IMR-90 (cell line): ENCODE results near the gene WDR6. TPM values are rescaled to one million over a fixed set of nuclear protein-coding genes. Genes with fewer than 3 reads are reported as not detected.

Experiments
- ATAC-seq: fragments of 200-7000 bp; cut with Tn5 transposase; 2 replicates; pipeline ENCODE4 v1.9.1; 2020; ENCODE audit warnings: low read depth, mild to moderate bottlenecking, moderate library complexity
- BruUV-seq: library from RNA; stranded (reverse); fragments of 400-500 nt; replicated peaks from 2 replicates; lab custom pipeline; 2021; lab: Mats Ljungman, UMichigan
- CTCF ChIA-PET: fragments of 300-600 bp; formaldehyde crosslinking; extraction: SDS; loops from one replicate; lab custom pipeline; 2021; ENCODE audit warnings: antibody characterized with exemption; lab: Yijun Ruan, JAX
- POLR2A ChIA-PET: fragments of 300-600 bp; sonication (Branson Sonifier 250); formaldehyde crosslinking; loops from one replicate; lab custom pipeline; 2022; ENCODE audit warnings: antibody characterized with exemption; ENCODE audit not compliant: unreplicated experiment; lab: Charles Lee
- DNase-seq: peaks from one replicate; pipeline ENCODE4 v3.0.0; 2013
- H2AFZ ChIP-seq: replicated peaks from 2 replicates; pipeline ENCODE3; 2013; ENCODE audit warnings: low read length, mild to moderate bottlenecking; ENCODE audit not compliant: poor library complexity
- H2AK5ac ChIP-seq: 2 replicates; pipeline ENCODE4 v1.6.1; 2013; ENCODE audit warnings: low read depth, low read length, inconsistent platforms
- H2AK9ac ChIP-seq: replicated peaks from 2 replicates; pipeline ENCODE3; 2013; ENCODE audit warnings: mild to moderate bottlenecking, low read depth, low read length, moderate library complexity; ENCODE audit not compliant: poor library complexity
- H2BK120ac ChIP-seq: 2 replicates; pipeline ENCODE4 v1.6.1; 2013; ENCODE audit warnings: low read depth, low read length, inconsistent platforms
- H2BK15ac ChIP-seq: 3 replicates; pipeline ENCODE4 v1.6.1; 2013; ENCODE audit warnings: low read depth, low read length, inconsistent platforms
- H2BK20ac ChIP-seq: 2 replicates; pipeline ENCODE4 v1.6.1; 2013; ENCODE audit warnings: low read depth, mild to moderate bottlenecking, inconsistent platforms, low read length, moderate library complexity
- H2BK5ac ChIP-seq: 2 replicates; pipeline ENCODE4 v1.6.1; 2013; ENCODE audit warnings: mild to moderate bottlenecking, low read depth, low read length, inconsistent platforms; ENCODE audit not compliant: poor library complexity, severe bottlenecking
- H3K14ac ChIP-seq: replicated peaks from 2 replicates; pipeline ENCODE4 v1.6.1; 2013; ENCODE audit warnings: low read depth, low read length, inconsistent platforms
- H3K18ac ChIP-seq: 2 replicates; pipeline ENCODE4 v1.6.1; 2013; ENCODE audit warnings: low read depth, low read length, control low read depth
- H3K23ac ChIP-seq: 2 replicates; pipeline ENCODE4 v1.6.1; 2013; ENCODE audit warnings: low read depth, low read length, inconsistent platforms
- H3K27ac ChIP-seq: 2 replicates; pipeline ENCODE4 v1.5.1; 2013; ENCODE audit warnings: mild to moderate bottlenecking, control low read depth, low read length; ENCODE audit not compliant: insufficient read depth
- H3K27me3 ChIP-seq: 2 replicates; pipeline ENCODE4 v1.6.1; 2013; ENCODE audit warnings: low read length; ENCODE audit not compliant: control insufficient read depth, insufficient read depth
- H3K36me3 ChIP-seq: 2 replicates; pipeline ENCODE4 v1.6.1; 2013; ENCODE audit warnings: low read length, mixed read lengths; ENCODE audit not compliant: control insufficient read depth, insufficient read depth
- H3K4ac ChIP-seq: 2 replicates; pipeline ENCODE4 v1.6.1; 2013; ENCODE audit warnings: low read depth, low read length, inconsistent platforms
- H3K4me1 ChIP-seq: 2 replicates; pipeline ENCODE4 v1.6.1; 2013; ENCODE audit warnings: low read length, mixed read lengths; ENCODE audit not compliant: control insufficient read depth, insufficient read depth
- H3K4me2 ChIP-seq: 2 replicates; pipeline ENCODE4 v1.6.1; 2013; ENCODE audit warnings: low read depth, mild to moderate bottlenecking, control low read depth, low read length, moderate library complexity
- H3K4me3 ChIP-seq: 2 replicates; pipeline ENCODE4 v1.5.1; 2013; ENCODE audit warnings: low read depth, mild to moderate bottlenecking, control low read depth, low read length, moderate library complexity; ENCODE audit not compliant: insufficient read depth
- H3K56ac ChIP-seq: 2 replicates; pipeline ENCODE4 v1.6.1; 2013; ENCODE audit warnings: low read length, inconsistent platforms; ENCODE audit not compliant: insufficient read depth; ENCODE audit errors: extremely low read depth
- H3K79me1 ChIP-seq, 2 experiments: 2 replicates each; pipeline ENCODE4 v1.6.1; 2013; ENCODE audit warnings: low read length in 2 of 2, inconsistent platforms in 1 of 2, low read depth in 1 of 2
- H3K9ac ChIP-seq: 2 replicates; pipeline ENCODE4 v1.6.1; 2013; ENCODE audit warnings: low read depth, low read length, control low read depth
- H3K9me1 ChIP-seq: 2 replicates; pipeline ENCODE4 v1.6.1; 2013; ENCODE audit warnings: low read length, inconsistent platforms; ENCODE audit not compliant: insufficient read depth
- H3K9me3 ChIP-seq: 2 replicates; pipeline ENCODE4 v1.6.1; 2013; ENCODE audit warnings: low read length; ENCODE audit not compliant: control insufficient read depth, insufficient read depth
- H4K20me1 ChIP-seq: 2 replicates; pipeline ENCODE4 v1.6.1; 2013; ENCODE audit warnings: low read length, inconsistent platforms; ENCODE audit not compliant: insufficient read depth
- H4K5ac ChIP-seq: 2 replicates; pipeline ENCODE4 v1.6.1; 2013; ENCODE audit warnings: mild to moderate bottlenecking, low read depth, low read length, control low read depth
- H4K8ac ChIP-seq, 2 experiments: 2 replicates each; pipeline ENCODE4 v1.6.1; 2013; ENCODE audit warnings: low read depth in 2 of 2, low read length in 2 of 2, control low read depth in 1 of 2, inconsistent platforms in 1 of 2
- H4K91ac ChIP-seq: 2 replicates; pipeline ENCODE4 v1.6.1; 2013; ENCODE audit warnings: low read depth, low read length, inconsistent platforms; ENCODE audit not compliant: insufficient read depth
- BHLHE40 ChIP-seq: fragments of 150-350 bp; IDR thresholded peaks from 2 replicates; pipeline ENCODE4 v1.6.1; 2016; ENCODE audit warnings: mild to moderate bottlenecking, low read depth, low read length
- CEBPB ChIP-seq: IDR thresholded peaks from 2 replicates; pipeline ENCODE4 v1.6.1; 2012; ENCODE audit warnings: low read depth, low read length, improper control_type of control experiment
- CHD1 ChIP-seq: IDR thresholded peaks from 2 replicates; pipeline ENCODE4 v1.6.1; 2012; ENCODE audit warnings: low read depth, low read length, improper control_type of control experiment
- CTCF ChIP-seq: conservative IDR thresholded peaks from 2 replicates; pipeline ENCODE4 v1.5.1; 2012; ENCODE audit warnings: mild to moderate bottlenecking, low read depth, low read length, improper control_type of control experiment
- ELK1 ChIP-seq: fragments of 150-350 bp; IDR thresholded peaks from 2 replicates; pipeline ENCODE4 v1.6.1; 2016; ENCODE audit warnings: low read depth, mild to moderate bottlenecking, low read length, moderate library complexity, borderline replicate concordance
- FOS ChIP-seq: fragments of 150-350 bp; IDR thresholded peaks from 2 replicates; pipeline ENCODE4 v1.6.1; 2016; ENCODE audit warnings: low read depth, low read length
- MAFK ChIP-seq: IDR thresholded peaks from 2 replicates; pipeline ENCODE4 v1.6.1; 2012; ENCODE audit warnings: low read depth, low read length, improper control_type of control experiment
- MAZ ChIP-seq: IDR thresholded peaks from 2 replicates; pipeline ENCODE4 v1.6.1; 2012; ENCODE audit warnings: low read depth, mild to moderate bottlenecking, low read length, improper control_type of control experiment, moderate library complexity, borderline replicate concordance
- MXI1 ChIP-seq: IDR thresholded peaks from 2 replicates; pipeline ENCODE4 v1.6.1; 2012; ENCODE audit warnings: low read depth, mild to moderate bottlenecking, low read length, moderate library complexity, borderline replicate concordance
- NFE2L2 ChIP-seq: fragments of 150-350 bp; IDR thresholded peaks from 2 replicates; pipeline ENCODE4 v1.6.1; 2016; ENCODE audit warnings: low read depth, mild to moderate bottlenecking, low read length
- POLR2A ChIP-seq: IDR thresholded peaks from 2 replicates; pipeline ENCODE4 v1.6.1; 2012; ENCODE audit warnings: mild to moderate bottlenecking, low read depth, low read length
- RAD21 ChIP-seq: IDR thresholded peaks from 2 replicates; pipeline ENCODE4 v1.6.1; 2012; ENCODE audit warnings: low read length, improper control_type of control experiment
- RCOR1 ChIP-seq: IDR thresholded peaks from 2 replicates; pipeline ENCODE4 v1.6.1; 2012; ENCODE audit warnings: mild to moderate bottlenecking, low read length, improper control_type of control experiment; ENCODE audit not compliant: insufficient replicate concordance
- RFX5 ChIP-seq: IDR thresholded peaks from 2 replicates; pipeline ENCODE4 v1.8.0; 2012; ENCODE audit warnings: low read depth, mild to moderate bottlenecking, low read length, moderate library complexity
- SMC3 ChIP-seq: fragments of 150-350 bp; IDR thresholded peaks from 2 replicates; pipeline ENCODE4 v1.6.1; 2016; ENCODE audit warnings: low read depth, mild to moderate bottlenecking, antibody characterized with exemption, low read length, moderate library complexity
- USF2 ChIP-seq: fragments of 150-350 bp; IDR thresholded peaks from 2 replicates; pipeline ENCODE4 v1.6.1; 2017; ENCODE audit warnings: mild to moderate bottlenecking, antibody characterized with exemption, low read length, low read depth
- WGBS, 2 experiments: methylation state at CpG; one replicate each; pipeline versions ENCODE4 v1.1.5 to v1.1.7; 2013; ENCODE audit warnings: missing lambda C conversion rate in 2 of 2; ENCODE audit not compliant: insufficient read length in 1 of 2; ENCODE audit errors: extremely low coverage in 2 of 2; 5-methylcytosine and 5-hydroxymethylcytosine counted together
- dilution Hi-C: fragments of 300-500 bp; cut with HindIII; formaldehyde crosslinking; loops from one replicate; pipeline ENCODE4 v1.14.3; 2018; ENCODE audit warnings: low sequenced_read_pairs; ENCODE audit not compliant: unreplicated experiment
- in situ Hi-C: fragments of 300-500 bp; cut with MboI; formaldehyde crosslinking; loops from 3 replicates; pipeline ENCODE4 v1.14.3; 2019; ENCODE audit warnings: low sequenced_read_pairs, inconsistent platforms, mixed read lengths
- intact Hi-C: fragments of 100-400 bp; cut with micrococcal nuclease; formaldehyde crosslinking; loops from 2 replicates; pipeline ENCODE4 v1.10.0; 2022
- polyA plus RNA-seq, 3 experiments: library from polyadenylated mRNA; depleted of rRNA; stranded (reverse); fragments of >200 nt; gene quantifications; 2 replicates each; pipeline ENCODE4 v1.2.3, GENCODE V29; 2012; ENCODE audit warnings: low replicate concordance in 1 of 3
- total RNA-seq: library from RNA; depleted of rRNA; stranded (reverse); fragments of >200 nt; gene quantifications from 2 replicates; pipeline ENCODE4 v1.2.3, GENCODE V29; 2012

The WDR6 gene
- total and polyA plus RNA-seq, 2 of the 4 experiments (the other 2 are of a cell fraction) = 60.9 to 160 TPM

GRCh38 chr3:48985831-48986376 is 21.3 kb upstream of the WDR6 start:
- Histone ChIP-seq H3K36me3 (peaks cover 35% of the 10 kb centered on the region), H2AFZ (no peak overlapping the region), H4K8ac (no peak overlapping the region), H3K4me1 (peaks cover 5% of the 10 kb centered on the region), H2BK5ac (no peak overlapping the region), H2AK9ac (no peak overlapping the region), H3K79me1 (peaks cover 26 to 28% of the 10 kb centered on the region in 2 experiments), H2AK5ac (no peak overlapping the region), H3K9me3 (no peaks in the 10 kb centered on the region), H4K91ac (no peak overlapping the region), H3K14ac (no peak overlapping the region), H3K27ac (no peak overlapping the region), H3K23ac (no peak overlapping the region), H2BK20ac (no peak overlapping the region), H3K4me3 (no peak overlapping the region), H4K5ac (no peak overlapping the region), H4K20me1 (no peaks in the 10 kb centered on the region), H3K56ac (no peak overlapping the region), H3K18ac (no peak overlapping the region), H3K4me2 (no peak overlapping the region), H3K9me1 (no peaks in the 10 kb centered on the region), H3K4ac (no peak overlapping the region), H2BK120ac (no peak overlapping the region), H2BK15ac (no peak overlapping the region), H3K9ac (no peak overlapping the region), H3K27me3 (no peaks in the 10 kb centered on the region)
- TF ChIP-seq CTCF = no peak
- no peak for TF ChIP-seq FOS
- TF ChIP-seq ELK1 = no peak
- TF ChIP-seq MXI1 = no peak
- TF ChIP-seq USF2 = no peak
- TF ChIP-seq MAFK = no peak
- no peak for TF ChIP-seq RAD21
- no peak for TF ChIP-seq SMC3
- TF ChIP-seq RCOR1 = no peak
- TF ChIP-seq POLR2A = no peak
- TF ChIP-seq CHD1 = no peak
- no peak for TF ChIP-seq RFX5
- no peak for TF ChIP-seq CEBPB
- no peak for TF ChIP-seq MAZ
- no peak for TF ChIP-seq BHLHE40
- TF ChIP-seq NFE2L2 = no peak
- POLR2A ChIA-PET = no interaction called here
- CTCF ChIA-PET = no interaction called here
- intact Hi-C loops (no loop called here), in situ Hi-C loops (no loop called here), dilution Hi-C loops (no loop called here)
- DNase-seq = no peak
- WGBS, 2 experiments = 63% methylated on average over 2 of the region's 7 CpGs; no CpG with 5 or more reads in 1 of the 2 experiments
- BruUV-seq = no TSS peak
- no peak for ATAC-seq
